Measurements from ENCODE around the gene PRDX3. TPM values are rescaled to one million over a fixed set of nuclear protein-coding genes. Genes with fewer than 3 reads are reported as not detected.

The PRDX3 gene
- total RNA-seq, 6 experiments from 2014 or later, result 171 to 235 (median 194) TPM

DNA sequence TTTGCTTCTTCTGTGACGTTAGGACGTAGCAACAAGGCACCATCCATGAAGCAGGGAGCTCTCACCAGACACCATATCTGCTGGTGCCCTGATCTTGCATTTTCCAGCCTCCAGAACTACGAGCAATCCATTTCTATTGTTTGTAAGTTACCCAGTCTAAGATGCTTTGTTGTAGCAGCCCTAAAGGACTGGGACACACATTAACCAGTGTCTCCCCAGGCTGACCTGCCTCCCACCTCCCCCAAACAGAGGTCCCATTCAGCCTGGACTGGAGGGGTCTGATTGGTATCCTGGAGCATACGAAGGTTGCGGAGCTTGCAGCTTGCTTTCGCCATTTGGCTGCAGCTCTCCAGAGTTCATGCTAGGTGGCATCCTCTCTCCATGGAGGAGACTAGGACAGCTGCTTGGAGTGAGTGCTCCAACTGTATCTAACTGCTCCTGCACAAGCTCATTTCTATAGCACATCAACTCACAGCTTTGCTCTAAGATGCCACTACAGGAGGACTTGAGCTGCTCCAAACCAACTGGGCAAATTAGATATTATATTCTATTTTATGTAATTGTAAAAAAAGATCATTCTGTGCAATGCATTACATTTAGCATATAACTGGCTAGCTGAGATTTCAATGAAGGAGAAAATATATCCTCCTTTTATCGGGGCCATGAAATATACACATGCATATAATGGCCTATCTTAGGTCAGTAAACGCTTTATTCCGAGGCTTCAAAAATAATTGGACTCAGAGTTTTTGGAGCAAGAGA, 20.8 kb upstream of the PRDX3 start:
- DNase-seq, result peak in 2 of 3 donors; percentile 49 to 69
- ATAC-seq, result peak; percentile 96 to 97 (median 96)
- Histone ChIP-seq H3K4me1 (no peaks in the 10 kb centered on the region), H3K36me3 (no peaks in the 10 kb centered on the region), H3K4me3 (no peak overlapping the region), H3K9me3 (no peaks in the 10 kb centered on the region), H3K27ac (no peak overlapping the region), H3K27me3 (no peaks in the 10 kb centered on the region)
- intact Hi-C loops (cut with DNase I), result loop anchor here (10.0 kb wide), 1 partner anchor 245 kb away; no protein-coding TSS in a partner anchor
- TF ChIP-seq POLR2A (IDR thresholded peaks at IDR 0.05), result no peak
- TF ChIP-seq, protein P1, sequence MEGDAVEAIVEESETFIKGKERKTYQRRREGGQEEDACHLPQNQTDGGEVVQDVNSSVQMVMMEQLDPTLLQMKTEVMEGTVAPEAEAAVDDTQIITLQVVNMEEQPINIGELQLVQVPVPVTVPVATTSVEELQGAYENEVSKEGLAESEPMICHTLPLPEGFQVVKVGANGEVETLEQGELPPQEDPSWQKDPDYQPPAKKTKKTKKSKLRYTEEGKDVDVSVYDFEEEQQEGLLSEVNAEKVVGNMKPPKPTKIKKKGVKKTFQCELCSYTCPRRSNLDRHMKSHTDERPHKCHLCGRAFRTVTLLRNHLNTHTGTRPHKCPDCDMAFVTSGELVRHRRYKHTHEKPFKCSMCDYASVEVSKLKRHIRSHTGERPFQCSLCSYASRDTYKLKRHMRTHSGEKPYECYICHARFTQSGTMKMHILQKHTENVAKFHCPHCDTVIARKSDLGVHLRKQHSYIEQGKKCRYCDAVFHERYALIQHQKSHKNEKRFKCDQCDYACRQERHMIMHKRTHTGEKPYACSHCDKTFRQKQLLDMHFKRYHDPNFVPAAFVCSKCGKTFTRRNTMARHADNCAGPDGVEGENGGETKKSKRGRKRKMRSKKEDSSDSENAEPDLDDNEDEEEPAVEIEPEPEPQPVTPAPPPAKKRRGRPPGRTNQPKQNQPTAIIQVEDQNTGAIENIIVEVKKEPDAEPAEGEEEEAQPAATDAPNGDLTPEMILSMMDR (IDR thresholded peaks at IDR 0.05), result peak; percentile 74 to 86 (median 80)
- WGBS (ENCODE audit: insufficient coverage, low coverage, low lambda C conversion rate, missing lambda C conversion rate), result 31% methylated on average over 9 of the region's 9 CpGs

DNA sequence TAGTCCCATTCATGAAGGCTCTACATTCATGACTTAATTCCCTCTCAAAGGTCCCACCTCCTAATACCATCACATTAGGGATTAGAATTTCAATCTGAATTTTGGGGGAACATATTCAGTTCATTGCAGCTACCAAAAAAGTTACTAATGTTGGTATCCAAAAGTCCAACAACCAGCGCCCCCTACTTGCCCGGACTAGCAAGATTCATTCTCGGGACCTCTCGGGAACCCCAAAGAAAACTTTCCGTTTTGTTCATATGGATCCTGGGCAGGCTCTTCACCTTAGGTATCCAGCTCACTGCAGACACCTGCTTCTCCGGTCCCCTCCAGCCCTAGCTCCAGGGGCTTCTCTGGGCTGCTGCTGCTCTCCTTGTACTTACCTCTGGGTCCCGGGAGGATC, 19.8 kb upstream of the PRDX3 start:
- intact Hi-C loops (cut with DNase I), result loop anchor here (10.0 kb wide), 1 partner anchor 246 kb away; no protein-coding TSS in a partner anchor

DNA sequence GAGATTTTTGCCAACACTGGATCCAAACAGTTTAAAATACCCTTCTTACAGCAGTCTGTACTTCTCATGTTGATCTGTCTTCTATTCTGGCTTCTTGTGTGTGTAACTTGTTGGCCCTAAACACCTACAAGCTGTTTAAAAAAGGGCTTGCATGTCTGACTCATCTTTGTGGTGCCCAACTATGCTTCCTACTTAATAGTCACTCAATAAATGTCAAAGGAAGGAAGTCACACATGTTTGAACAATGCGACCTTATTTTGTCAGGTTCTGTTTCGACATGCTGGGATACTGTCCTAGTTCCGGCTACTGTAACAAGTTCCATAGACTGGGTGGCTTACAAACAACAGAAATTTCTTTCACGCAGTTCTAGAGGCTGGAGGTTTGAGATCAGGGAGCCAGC, 19.3 kb upstream of the PRDX3 start:
- Histone ChIP-seq H3K9me3 (no peaks in the 10 kb centered on the region), H3K27me3 (no peaks in the 10 kb centered on the region), H3K4me3 (no peak overlapping the region), H3K27ac (no peak overlapping the region), H3K4me1 (no peaks in the 10 kb centered on the region), H3K36me3 (no peaks in the 10 kb centered on the region)
- peak in 1 of 4 donors; percentile 9 for ATAC-seq
- no peak for DNase-seq
- TF ChIP-seq POLR2A (IDR thresholded peaks at IDR 0.05), result no peak
- TF ChIP-seq, protein P1 (IDR thresholded peaks at IDR 0.05), result no peak
- WGBS (ENCODE audit: insufficient coverage, low coverage, low lambda C conversion rate, missing lambda C conversion rate), result 13% methylated on average over 3 of the region's 4 CpGs
- intact Hi-C loops (cut with DNase I), result loop anchor here (10.0 kb wide), 1 partner anchor 247 kb away; no protein-coding TSS in a partner anchor

More for the DNA sequence above, 19.8 kb upstream of the PRDX3 start:
- Histone ChIP-seq H3K4me3 (no peak overlapping the region), H3K4me1 (no peaks in the 10 kb centered on the region), H3K27me3 (no peaks in the 10 kb centered on the region), H3K9me3 (no peaks in the 10 kb centered on the region), H3K36me3 (no peaks in the 10 kb centered on the region), H3K27ac (no peak overlapping the region)
- DNase-seq (no peak), ATAC-seq (peak in 3 of 4 donors; percentile 9 to 37 (median 15))
- 7% methylated on average over 5 of the region's 7 CpGs for WGBS (ENCODE audit: insufficient coverage, low coverage, low lambda C conversion rate, missing lambda C conversion rate)
- TF ChIP-seq, protein P1 (IDR thresholded peaks at IDR 0.05), result peak; percentile 5 to 42 (median 37)
- no peak for TF ChIP-seq POLR2A (IDR thresholded peaks at IDR 0.05)

DNA sequence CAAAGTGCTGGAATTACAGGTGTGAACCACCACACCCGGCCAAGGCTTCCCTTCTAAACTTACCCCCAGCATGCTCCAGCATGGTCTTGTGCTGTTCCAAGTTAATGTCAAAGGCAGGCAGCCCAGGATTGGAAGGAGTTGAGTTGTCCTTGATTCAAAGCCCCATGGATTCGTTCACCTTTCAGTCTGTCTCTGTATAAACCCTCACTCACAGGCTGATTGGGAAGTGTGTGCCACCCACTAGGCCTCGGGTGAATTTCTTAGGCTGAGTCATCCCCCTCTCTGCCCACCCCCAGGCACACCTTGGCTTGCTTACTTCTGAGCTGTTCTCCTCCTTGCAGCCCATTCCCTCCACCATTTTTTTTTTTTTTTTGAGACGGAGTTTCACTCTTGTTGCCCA, 13.3 kb upstream of the PRDX3 start:
- H3K27ac ChIP-seq, result no peak overlapping the region
- H3K27me3 ChIP-seq, result no peaks in the 10 kb centered on the region
- TF ChIP-seq, protein P1 (IDR thresholded peaks at IDR 0.05), result no peak
- TF ChIP-seq POLR2A (IDR thresholded peaks at IDR 0.05), result no peak
- no peaks in the 10 kb centered on the region for H3K9me3 ChIP-seq
- ATAC-seq (no peak), DNase-seq (no peak)
- intact Hi-C loops (cut with DNase I), result loop anchor here (10.0 kb wide), 1 partner anchor 253 kb away; no protein-coding TSS in a partner anchor
- H3K4me3 ChIP-seq, result no peak overlapping the region
- 81% methylated on average over 4 of the region's 4 CpGs for WGBS (ENCODE audit: insufficient coverage, low coverage, low lambda C conversion rate, missing lambda C conversion rate)
- H3K4me1 ChIP-seq, result no peaks in the 10 kb centered on the region
- no peaks in the 10 kb centered on the region for H3K36me3 ChIP-seq

Measured in right lobe of liver (tissue), 6 donors.